ENCODE measurements around the gene MANSC1. TPM values are rescaled to one million over a fixed set of nuclear protein-coding genes. Genes with fewer than 3 reads are reported as not detected.
A peak's percentile ranks its signal among the peaks of the same experiment; 100 is the strongest.

Gene MANSC1
- total RNA-seq, 1 experiment from 2014 or later, result 9.1 TPM

- H3K18ac ChIP-seq (ENCODE audit: insufficient read length, low read depth, low read length), result peak within 1 kb of the TSS; percentile 20
- H3K9ac ChIP-seq (ENCODE audit: extremely low read depth, insufficient read length, low read length), result peak within 1 kb of the TSS; percentile 75
- no peak within 1 kb of the TSS for H2BK5ac ChIP-seq (ENCODE audit: insufficient read length, low read length)
- H2BK20ac ChIP-seq (ENCODE audit: low read depth, low read length, poor library complexity, severe bottlenecking), result no peak within 1 kb of the TSS
- Mint-ChIP-seq H3K4me1 (peaks cover 27 to 33% of the 10 kb centered on the region in 2 experiments), H3K27me3 (ENCODE audit: low read depth) (no peaks in the 10 kb centered on the region), H3K36me3 (ENCODE audit: insufficient read depth in 1 of 3, low read depth in 3 of 3) (no peaks in the 10 kb centered on the region; a peak in 1 of 7 replicates), H3K4me3 (peak within 1 kb of the TSS; percentile 84 to 85), H3K27ac (peak within 1 kb of the TSS; percentile 63 to 97 (median 89)), H3K9me3 (no peaks in the 10 kb centered on the region)
- H4K5ac ChIP-seq (ENCODE audit: insufficient read length, low read depth, low read length), result no peak within 1 kb of the TSS
- TF ChIP-seq CTCF (conservative IDR thresholded peaks at IDR 0.05), result peak; percentile 37; the same call in 2 of the 3 replicates
- peaks cover 10% of the 10 kb centered on the region for H3K23me2 ChIP-seq (ENCODE audit: insufficient read length, low read depth, low read length, poor library complexity, severe bottlenecking)
- no peak within 1 kb of the TSS for H2AK5ac ChIP-seq (ENCODE audit: insufficient read length, low read length)
- no peaks in the 10 kb centered on the region for H3K27me3 ChIP-seq (ENCODE audit: insufficient read depth, low read length)
- H3T11ph ChIP-seq (ENCODE audit: low read length), result no peak within 1 kb of the TSS
- no peak within 1 kb of the TSS for H3K4ac ChIP-seq (ENCODE audit: low read depth, low read length)
- no CpG with 5 or more reads among the region's 72 CpGs for WGBS (ENCODE audit: extremely low coverage, insufficient read length, low lambda C conversion rate)
- no peaks in the 10 kb centered on the region for H3K79me1 ChIP-seq (ENCODE audit: insufficient read depth, low read depth, low read length, poor library complexity, severe bottlenecking)
- no peaks in the 10 kb centered on the region for H3K4me1 ChIP-seq (ENCODE audit: insufficient read depth, low read length)
- no peak within 1 kb of the TSS for H3K23ac ChIP-seq (ENCODE audit: insufficient read length, low read depth, low read length)
- 0 out of 2 replicates have a peak, but pooled peaks cover 2% of the 10 kb centered on the region for H3K79me2 ChIP-seq (ENCODE audit: insufficient read depth, low read length)
- no peak within 1 kb of the TSS for H3K27ac ChIP-seq (ENCODE audit: insufficient read length, low read depth, low read length)
- H4K91ac ChIP-seq (ENCODE audit: insufficient read length, low read depth, low read length), result no peak within 1 kb of the TSS
- no peaks in the 10 kb centered on the region for H3K9me3 ChIP-seq (ENCODE audit: control insufficient read depth, low read depth, low read length)
- H3K14ac ChIP-seq (ENCODE audit: insufficient read depth, low read length), result peak within 1 kb of the TSS; percentile 86
- no peak within 1 kb of the TSS for H2BK12ac ChIP-seq (ENCODE audit: insufficient read length, low read depth, low read length)
- peak within 1 kb of the TSS; percentile 67 for H3K4me2 ChIP-seq (ENCODE audit: insufficient read depth, insufficient read length, low read length)
- H2BK120ac ChIP-seq (ENCODE audit: low read depth, low read length, poor library complexity, severe bottlenecking), result no peak within 1 kb of the TSS
- H2BK15ac ChIP-seq (ENCODE audit: low read depth, low read length), result no peak within 1 kb of the TSS
- peak; percentile 99 for DNase-seq
- H4K8ac ChIP-seq (replicated peaks; ENCODE audit: insufficient read length, low read depth, low read length), result no peak within 1 kb of the TSS
- no peak within 1 kb of the TSS for H2AFZ ChIP-seq (ENCODE audit: low read length)
- no peak within 1 kb of the TSS for H3K56ac ChIP-seq (ENCODE audit: insufficient read length, low read depth, low read length)
- H4K20me1 ChIP-seq (ENCODE audit: control insufficient read depth, insufficient read depth, insufficient read length), result no peaks in the 10 kb centered on the region
Measured at GRCh38 chr12:12356896-12357718, 7.1 kb upstream of the MANSC1 start, which contains the start of gene BORCS5. Gene BORCS5 (plus strand): TSS chr12:12357078. CDS start chr12:12357452, 374 bp downstream.
